Astrocyte (in vitro differentiated cells and primary cell): Measurements from ENCODE around the gene PAPPA2.

Experiments used
- EZH2 ChIP-seq: IDR thresholded peaks from 2 replicates; pipeline ENCODE4 v1.6.1; 2012; ENCODE audit warnings: mild to moderate bottlenecking, low read length, inconsistent platforms; ENCODE audit not compliant: insufficient read depth
- TF ChIP-seq, protein P1 (sequence below): IDR thresholded peaks from 2 replicates; pipeline ENCODE4 v1.5.1; 2011; ENCODE audit warnings: low read depth, mild to moderate bottlenecking, inconsistent platforms, low read length, moderate library complexity; ENCODE audit not compliant: insufficient read depth

DNA sequence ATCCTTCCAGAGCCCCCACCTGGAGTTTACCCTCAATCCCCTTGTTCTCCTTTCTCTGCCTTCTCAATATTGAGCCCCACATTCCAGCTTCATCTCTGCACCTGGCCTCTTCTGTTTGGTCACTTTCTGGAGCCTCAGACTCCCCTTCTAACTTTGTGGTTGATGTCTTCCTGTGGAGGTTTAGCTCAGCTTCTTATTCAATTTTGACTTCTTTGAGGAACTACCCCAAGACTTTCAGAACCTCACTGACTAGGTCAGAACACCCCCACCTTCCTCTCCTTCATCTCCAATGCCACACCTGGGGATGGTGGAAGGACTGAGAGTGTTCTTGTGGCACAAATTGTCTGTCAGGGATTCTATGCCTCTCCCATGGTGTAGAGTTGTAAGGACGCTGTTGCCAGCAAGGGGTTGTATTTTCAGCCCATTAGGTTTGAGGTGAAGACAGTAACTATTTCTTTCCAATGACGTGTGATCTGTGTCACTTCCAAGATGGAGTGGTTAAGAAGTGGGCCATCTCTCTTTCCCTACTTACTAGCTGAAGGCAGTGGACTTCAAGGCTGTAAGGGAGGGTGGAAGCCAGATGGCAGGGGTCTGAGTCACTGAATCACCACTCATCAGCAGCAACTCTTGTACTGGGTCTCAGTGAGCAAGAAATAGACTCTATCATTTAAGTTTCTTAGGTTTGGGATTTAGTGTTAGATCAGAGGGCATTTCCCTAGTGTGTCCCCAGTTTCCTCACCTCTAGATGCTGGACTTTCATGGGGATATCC lies 80.6 kb downstream of the PAPPA2 start:
- TF ChIP-seq, protein P1, sequence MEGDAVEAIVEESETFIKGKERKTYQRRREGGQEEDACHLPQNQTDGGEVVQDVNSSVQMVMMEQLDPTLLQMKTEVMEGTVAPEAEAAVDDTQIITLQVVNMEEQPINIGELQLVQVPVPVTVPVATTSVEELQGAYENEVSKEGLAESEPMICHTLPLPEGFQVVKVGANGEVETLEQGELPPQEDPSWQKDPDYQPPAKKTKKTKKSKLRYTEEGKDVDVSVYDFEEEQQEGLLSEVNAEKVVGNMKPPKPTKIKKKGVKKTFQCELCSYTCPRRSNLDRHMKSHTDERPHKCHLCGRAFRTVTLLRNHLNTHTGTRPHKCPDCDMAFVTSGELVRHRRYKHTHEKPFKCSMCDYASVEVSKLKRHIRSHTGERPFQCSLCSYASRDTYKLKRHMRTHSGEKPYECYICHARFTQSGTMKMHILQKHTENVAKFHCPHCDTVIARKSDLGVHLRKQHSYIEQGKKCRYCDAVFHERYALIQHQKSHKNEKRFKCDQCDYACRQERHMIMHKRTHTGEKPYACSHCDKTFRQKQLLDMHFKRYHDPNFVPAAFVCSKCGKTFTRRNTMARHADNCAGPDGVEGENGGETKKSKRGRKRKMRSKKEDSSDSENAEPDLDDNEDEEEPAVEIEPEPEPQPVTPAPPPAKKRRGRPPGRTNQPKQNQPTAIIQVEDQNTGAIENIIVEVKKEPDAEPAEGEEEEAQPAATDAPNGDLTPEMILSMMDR = no peak
- TF ChIP-seq EZH2 = no peak
